GM12878 (cell line): ENCODE data around the gene DMRT2.

Experiments used
- BCL11A ChIP-seq: IDR thresholded peaks from 2 replicates; pipeline ENCODE4 v1.6.1; 2011; ENCODE audit warnings: low read depth, low read length
- HDAC6 ChIP-seq: fragments of 200-600 bp; sonication (generic); IDR thresholded peaks from one replicate; pipeline ENCODE4 v1.8.0; 2017; ENCODE audit warnings: antibody characterized with exemption; ENCODE audit not compliant: unreplicated experiment
- POLR2A ChIP-seq: IDR thresholded peaks from 2 replicates; pipeline ENCODE4 v1.6.1; 2011; ENCODE audit warnings: low read depth, mild to moderate bottlenecking, low read length
- POLR2AphosphoS2 ChIP-seq: IDR thresholded peaks from 2 replicates; pipeline ENCODE4 v1.6.1; 2011; ENCODE audit warnings: low read depth, mild to moderate bottlenecking, low read length, improper control_type of control experiment, moderate library complexity
- RAD21 ChIP-seq: IDR thresholded peaks from 2 replicates; pipeline ENCODE4 v1.6.1; 2011; ENCODE audit warnings: mild to moderate bottlenecking, low read depth, low read length, moderate library complexity; ENCODE audit not compliant: insufficient read depth
- SIN3A ChIP-seq: IDR thresholded peaks from 2 replicates; pipeline ENCODE4 v1.6.1; 2012; ENCODE audit warnings: low read depth, low read length, improper control_type of control experiment
- SMARCA5 ChIP-seq: fragments of 450-650 bp; IDR thresholded peaks from 2 replicates; pipeline ENCODE4 v1.6.1; 2017; ENCODE audit warnings: mild to moderate bottlenecking
- SUZ12 ChIP-seq: fragments of 200-600 bp; sonication (generic); IDR thresholded peaks from one replicate; pipeline ENCODE4 v1.6.1; 2018; ENCODE audit warnings: antibody characterized with exemption, mild to moderate bottlenecking; ENCODE audit not compliant: unreplicated experiment
- ZZZ3 ChIP-seq: IDR thresholded peaks from 2 replicates; pipeline ENCODE4 v1.6.1; 2011; ENCODE audit warnings: low read depth; ENCODE audit not compliant: control insufficient read depth, insufficient read length
- TF ChIP-seq, protein P1 (sequence below): IDR thresholded peaks from 2 replicates; pipeline ENCODE4 v1.6.1; 2012; ENCODE audit warnings: mild to moderate bottlenecking, low read depth, low read length
- TF ChIP-seq, protein P2 (sequence below), 3 experiments: IDR thresholded peaks in 2 of 3; conservative IDR thresholded peaks in 1 of 3; 2 replicates each; pipeline ENCODE4 v1.5.1; 2011; ENCODE audit warnings: low read depth in 3 of 3, low read length in 3 of 3, mild to moderate bottlenecking in 3 of 3, control low read depth in 2 of 3, moderate library complexity in 2 of 3, inconsistent platforms in 1 of 3, mixed read lengths in 1 of 3; ENCODE audit not compliant: control insufficient read depth in 2 of 3, insufficient read depth in 1 of 3; ENCODE audit errors: extremely low read depth in 1 of 3

DNA sequence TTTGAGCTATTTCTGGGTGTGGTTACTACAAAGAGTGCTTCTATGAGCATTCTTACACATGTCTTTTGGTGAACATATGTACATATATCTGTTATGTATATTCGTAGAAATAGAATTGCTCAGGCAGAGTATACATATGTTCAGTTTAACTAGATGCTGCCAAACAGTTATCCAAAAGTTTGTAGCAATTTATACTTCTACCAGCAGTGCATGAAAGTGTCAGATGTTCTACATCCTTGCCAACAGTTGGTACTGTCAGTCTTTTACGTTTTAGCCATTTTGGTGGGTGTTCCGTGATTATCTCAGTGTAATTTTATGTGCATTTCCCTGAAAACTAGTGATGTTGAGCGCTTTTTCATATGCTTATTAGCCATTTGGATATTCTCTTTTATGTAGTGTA, 35.9 kb upstream of the DMRT2 start:
- TF ChIP-seq RAD21 (no peak), SIN3A (no peak), POLR2AphosphoS2 (no peak), HDAC6 (no peak), POLR2A (no peak), BCL11A (no peak), SUZ12 (no peak), ZZZ3 (no peak), SMARCA5 (no peak)
- TF ChIP-seq, protein P1, sequence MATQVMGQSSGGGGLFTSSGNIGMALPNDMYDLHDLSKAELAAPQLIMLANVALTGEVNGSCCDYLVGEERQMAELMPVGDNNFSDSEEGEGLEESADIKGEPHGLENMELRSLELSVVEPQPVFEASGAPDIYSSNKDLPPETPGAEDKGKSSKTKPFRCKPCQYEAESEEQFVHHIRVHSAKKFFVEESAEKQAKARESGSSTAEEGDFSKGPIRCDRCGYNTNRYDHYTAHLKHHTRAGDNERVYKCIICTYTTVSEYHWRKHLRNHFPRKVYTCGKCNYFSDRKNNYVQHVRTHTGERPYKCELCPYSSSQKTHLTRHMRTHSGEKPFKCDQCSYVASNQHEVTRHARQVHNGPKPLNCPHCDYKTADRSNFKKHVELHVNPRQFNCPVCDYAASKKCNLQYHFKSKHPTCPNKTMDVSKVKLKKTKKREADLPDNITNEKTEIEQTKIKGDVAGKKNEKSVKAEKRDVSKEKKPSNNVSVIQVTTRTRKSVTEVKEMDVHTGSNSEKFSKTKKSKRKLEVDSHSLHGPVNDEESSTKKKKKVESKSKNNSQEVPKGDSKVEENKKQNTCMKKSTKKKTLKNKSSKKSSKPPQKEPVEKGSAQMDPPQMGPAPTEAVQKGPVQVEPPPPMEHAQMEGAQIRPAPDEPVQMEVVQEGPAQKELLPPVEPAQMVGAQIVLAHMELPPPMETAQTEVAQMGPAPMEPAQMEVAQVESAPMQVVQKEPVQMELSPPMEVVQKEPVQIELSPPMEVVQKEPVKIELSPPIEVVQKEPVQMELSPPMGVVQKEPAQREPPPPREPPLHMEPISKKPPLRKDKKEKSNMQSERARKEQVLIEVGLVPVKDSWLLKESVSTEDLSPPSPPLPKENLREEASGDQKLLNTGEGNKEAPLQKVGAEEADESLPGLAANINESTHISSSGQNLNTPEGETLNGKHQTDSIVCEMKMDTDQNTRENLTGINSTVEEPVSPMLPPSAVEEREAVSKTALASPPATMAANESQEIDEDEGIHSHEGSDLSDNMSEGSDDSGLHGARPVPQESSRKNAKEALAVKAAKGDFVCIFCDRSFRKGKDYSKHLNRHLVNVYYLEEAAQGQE, result no peak
- TF ChIP-seq, protein P2, sequence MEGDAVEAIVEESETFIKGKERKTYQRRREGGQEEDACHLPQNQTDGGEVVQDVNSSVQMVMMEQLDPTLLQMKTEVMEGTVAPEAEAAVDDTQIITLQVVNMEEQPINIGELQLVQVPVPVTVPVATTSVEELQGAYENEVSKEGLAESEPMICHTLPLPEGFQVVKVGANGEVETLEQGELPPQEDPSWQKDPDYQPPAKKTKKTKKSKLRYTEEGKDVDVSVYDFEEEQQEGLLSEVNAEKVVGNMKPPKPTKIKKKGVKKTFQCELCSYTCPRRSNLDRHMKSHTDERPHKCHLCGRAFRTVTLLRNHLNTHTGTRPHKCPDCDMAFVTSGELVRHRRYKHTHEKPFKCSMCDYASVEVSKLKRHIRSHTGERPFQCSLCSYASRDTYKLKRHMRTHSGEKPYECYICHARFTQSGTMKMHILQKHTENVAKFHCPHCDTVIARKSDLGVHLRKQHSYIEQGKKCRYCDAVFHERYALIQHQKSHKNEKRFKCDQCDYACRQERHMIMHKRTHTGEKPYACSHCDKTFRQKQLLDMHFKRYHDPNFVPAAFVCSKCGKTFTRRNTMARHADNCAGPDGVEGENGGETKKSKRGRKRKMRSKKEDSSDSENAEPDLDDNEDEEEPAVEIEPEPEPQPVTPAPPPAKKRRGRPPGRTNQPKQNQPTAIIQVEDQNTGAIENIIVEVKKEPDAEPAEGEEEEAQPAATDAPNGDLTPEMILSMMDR (IDR thresholded peaks at IDR 0.05 in 2 of 3, conservative IDR thresholded peaks at IDR 0.05 in 1 of 3; ENCODE audit: control insufficient read depth in 2 of 3, extremely low read depth in 1 of 3, insufficient read depth in 1 of 3, low read depth in 3 of 3, low read length in 3 of 3), result no peak
